ENCODE measurements around the gene SIK3.

Gene SIK3

GRCh38 chr11:116960930-116961329 is 137.3 kb downstream of the SIK3 start:
- H3K27me3 ChIP-seq (ENCODE audit: control insufficient read depth, insufficient read depth, low read length) = no peaks in the 10 kb centered on the region
- H3K36me3 ChIP-seq (ENCODE audit: control insufficient read depth, insufficient read depth, low read length) = no peaks in the 10 kb centered on the region
- H3K4me1 ChIP-seq (ENCODE audit: control insufficient read depth, insufficient read depth, low read length) = peaks cover 9% of the 10 kb centered on the region
- H3K9me3 ChIP-seq (ENCODE audit: control insufficient read depth, insufficient read depth, low read depth, low read length) = no peaks in the 10 kb centered on the region
- no peak overlapping the region for H3K27ac ChIP-seq (ENCODE audit: low read depth, low read length)
- H3K4me3 ChIP-seq (ENCODE audit: low read depth, low read length) = no peak overlapping the region
- no peak overlapping the region for H3K9ac ChIP-seq (ENCODE audit: low read length)

GRCh38 chr11:116958246-116958645 is 140.0 kb downstream of the SIK3 start:
- Histone ChIP-seq H3K27me3 (ENCODE audit: control insufficient read depth, insufficient read depth, low read length) (no peaks in the 10 kb centered on the region), H3K4me1 (ENCODE audit: control insufficient read depth, insufficient read depth, low read length) (peaks cover 12% of the 10 kb centered on the region), H3K36me3 (ENCODE audit: control insufficient read depth, insufficient read depth, low read length) (peaks cover 5% of the 10 kb centered on the region), H3K4me3 (ENCODE audit: low read depth, low read length) (no peak overlapping the region), H3K9ac (ENCODE audit: low read length) (no peak overlapping the region), H3K27ac (ENCODE audit: low read depth, low read length) (no peak overlapping the region), H3K9me3 (ENCODE audit: control insufficient read depth, insufficient read depth, low read depth, low read length) (no peaks in the 10 kb centered on the region)

GRCh38 chr11:116955949-116956348 is 142.3 kb downstream of the SIK3 start:
- Histone ChIP-seq H3K9me3 (ENCODE audit: control insufficient read depth, insufficient read depth, low read depth, low read length) (no peaks in the 10 kb centered on the region), H3K4me1 (ENCODE audit: control insufficient read depth, insufficient read depth, low read length) (peaks cover 6% of the 10 kb centered on the region), H3K4me3 (ENCODE audit: low read depth, low read length) (no peak overlapping the region), H3K9ac (ENCODE audit: low read length) (no peak overlapping the region), H3K27me3 (ENCODE audit: control insufficient read depth, insufficient read depth, low read length) (no peaks in the 10 kb centered on the region), H3K36me3 (ENCODE audit: control insufficient read depth, insufficient read depth, low read length) (peaks cover 5% of the 10 kb centered on the region), H3K27ac (ENCODE audit: low read depth, low read length) (no peak overlapping the region)

GRCh38 chr11:116955548-116955947 is 142.7 kb downstream of the SIK3 start:
- H3K27me3 ChIP-seq (ENCODE audit: control insufficient read depth, insufficient read depth, low read length) = no peaks in the 10 kb centered on the region
- peaks cover 5% of the 10 kb centered on the region for H3K36me3 ChIP-seq (ENCODE audit: control insufficient read depth, insufficient read depth, low read length)
- no peaks in the 10 kb centered on the region for H3K9me3 ChIP-seq (ENCODE audit: control insufficient read depth, insufficient read depth, low read depth, low read length)
- no peak overlapping the region for H3K9ac ChIP-seq (ENCODE audit: low read length)
- H3K27ac ChIP-seq (ENCODE audit: low read depth, low read length) = no peak overlapping the region
- H3K4me3 ChIP-seq (ENCODE audit: low read depth, low read length) = no peak overlapping the region
- H3K4me1 ChIP-seq (ENCODE audit: control insufficient read depth, insufficient read depth, low read length) = peaks cover 6% of the 10 kb centered on the region

GRCh38 chr11:116953530-116954285 is 144.5 kb downstream of the SIK3 start:
- no peak overlapping the region for H3K9ac ChIP-seq (ENCODE audit: low read length)
- H3K27ac ChIP-seq (ENCODE audit: low read depth, low read length) = no peak overlapping the region
- H3K27me3 ChIP-seq (ENCODE audit: control insufficient read depth, insufficient read depth, low read length) = no peaks in the 10 kb centered on the region
- peaks cover 21% of the 10 kb centered on the region for H3K4me1 ChIP-seq (ENCODE audit: control insufficient read depth, insufficient read depth, low read length)
- H3K4me3 ChIP-seq (ENCODE audit: low read depth, low read length) = no peak overlapping the region
- peaks cover 5% of the 10 kb centered on the region for H3K36me3 ChIP-seq (ENCODE audit: control insufficient read depth, insufficient read depth, low read length)
- H3K9me3 ChIP-seq (ENCODE audit: control insufficient read depth, insufficient read depth, low read depth, low read length) = no peaks in the 10 kb centered on the region

GRCh38 chr11:116951762-116952161 is 146.5 kb downstream of the SIK3 start:
- H3K9ac ChIP-seq (ENCODE audit: low read length) = no peak overlapping the region
- H3K4me1 ChIP-seq (ENCODE audit: control insufficient read depth, insufficient read depth, low read length) = peaks cover 21% of the 10 kb centered on the region
- H3K27me3 ChIP-seq (ENCODE audit: control insufficient read depth, insufficient read depth, low read length) = no peaks in the 10 kb centered on the region
- no peak overlapping the region for H3K27ac ChIP-seq (ENCODE audit: low read depth, low read length)
- H3K9me3 ChIP-seq (ENCODE audit: control insufficient read depth, insufficient read depth, low read depth, low read length) = no peaks in the 10 kb centered on the region
- no peak overlapping the region for H3K4me3 ChIP-seq (ENCODE audit: low read depth, low read length)
- peaks cover 5% of the 10 kb centered on the region for H3K36me3 ChIP-seq (ENCODE audit: control insufficient read depth, insufficient read depth, low read length)

- H3K36me3 ChIP-seq (ENCODE audit: control insufficient read depth, insufficient read depth, low read length) = peaks cover 5% of the 10 kb centered on the region; the same call in 1 of the 2 replicates
- H3K27me3 ChIP-seq (ENCODE audit: control insufficient read depth, insufficient read depth, low read length) = no peaks in the 10 kb centered on the region
- H3K27ac ChIP-seq (ENCODE audit: low read depth, low read length) = no peak overlapping the region
- H3K4me3 ChIP-seq (ENCODE audit: low read depth, low read length) = no peak overlapping the region
- no peak overlapping the region for H3K9ac ChIP-seq (ENCODE audit: low read length)
- H3K9me3 ChIP-seq (ENCODE audit: control insufficient read depth, insufficient read depth, low read depth, low read length) = no peaks in the 10 kb centered on the region
- H3K4me1 ChIP-seq (ENCODE audit: control insufficient read depth, insufficient read depth, low read length) = peaks cover 15% of the 10 kb centered on the region; the same call in 1 of the 2 replicates
Measured at GRCh38 chr11:116950210-116950609, 148.0 kb downstream of the SIK3 start.

GRCh38 chr11:116948391-116948790 is 149.8 kb downstream of the SIK3 start:
- peaks cover 15% of the 10 kb centered on the region; the same call in 1 of the 2 replicates for H3K4me1 ChIP-seq (ENCODE audit: control insufficient read depth, insufficient read depth, low read length)
- H3K27me3 ChIP-seq (ENCODE audit: control insufficient read depth, insufficient read depth, low read length) = no peaks in the 10 kb centered on the region
- H3K4me3 ChIP-seq (ENCODE audit: low read depth, low read length) = no peak overlapping the region
- no peaks in the 10 kb centered on the region for H3K9me3 ChIP-seq (ENCODE audit: control insufficient read depth, insufficient read depth, low read depth, low read length)
- H3K36me3 ChIP-seq (ENCODE audit: control insufficient read depth, insufficient read depth, low read length) = no peaks in the 10 kb centered on the region; the same call in 1 of the 2 replicates
- no peak overlapping the region for H3K27ac ChIP-seq (ENCODE audit: low read depth, low read length)
- no peak overlapping the region for H3K9ac ChIP-seq (ENCODE audit: low read length)

- no peaks in the 10 kb centered on the region for H3K9me3 ChIP-seq (ENCODE audit: control insufficient read depth, insufficient read depth, low read depth, low read length)
- H3K36me3 ChIP-seq (ENCODE audit: control insufficient read depth, insufficient read depth, low read length) = no peaks in the 10 kb centered on the region; the same call in 1 of the 2 replicates
- H3K27me3 ChIP-seq (ENCODE audit: control insufficient read depth, insufficient read depth, low read length) = no peaks in the 10 kb centered on the region
- H3K9ac ChIP-seq (ENCODE audit: low read length) = no peak overlapping the region
- no peak overlapping the region for H3K4me3 ChIP-seq (ENCODE audit: low read depth, low read length)
- peaks cover 15% of the 10 kb centered on the region; the same call in 1 of the 2 replicates for H3K4me1 ChIP-seq (ENCODE audit: control insufficient read depth, insufficient read depth, low read length)
- H3K27ac ChIP-seq (ENCODE audit: low read depth, low read length) = no peak overlapping the region
Measured at GRCh38 chr11:116946414-116946813, 151.8 kb downstream of the SIK3 start.

GRCh38 chr11:116939499-116939898 is 158.7 kb downstream of the SIK3 start:
- no peak overlapping the region for H3K4me3 ChIP-seq (ENCODE audit: low read depth, low read length)
- no peak overlapping the region for H3K27ac ChIP-seq (ENCODE audit: low read depth, low read length)
- no peaks in the 10 kb centered on the region for H3K9me3 ChIP-seq (ENCODE audit: control insufficient read depth, insufficient read depth, low read depth, low read length)

GRCh38 chr11:116938471-116939070 is 159.7 kb downstream of the SIK3 start:
- no peaks in the 10 kb centered on the region for H3K4me1 ChIP-seq (ENCODE audit: control insufficient read depth, insufficient read depth, low read length)
- H3K9ac ChIP-seq (ENCODE audit: low read length) = no peak overlapping the region
- no peak overlapping the region for H3K27ac ChIP-seq (ENCODE audit: low read depth, low read length)
- H3K36me3 ChIP-seq (ENCODE audit: control insufficient read depth, insufficient read depth, low read length) = 0 out of 2 replicates have a peak, but pooled peaks cover 3% of the 10 kb centered on the region
- no peak overlapping the region for H3K4me3 ChIP-seq (ENCODE audit: low read depth, low read length)
- no peaks in the 10 kb centered on the region for H3K27me3 ChIP-seq (ENCODE audit: control insufficient read depth, insufficient read depth, low read length)
- H3K9me3 ChIP-seq (ENCODE audit: control insufficient read depth, insufficient read depth, low read depth, low read length) = no peaks in the 10 kb centered on the region

More at GRCh38 chr11:116939499-116939898, 158.7 kb downstream of the SIK3 start:
- no peak overlapping the region for H3K9ac ChIP-seq (ENCODE audit: low read length)
- H3K36me3 ChIP-seq (ENCODE audit: control insufficient read depth, insufficient read depth, low read length) = 0 out of 2 replicates have a peak, but pooled peaks cover 3% of the 10 kb centered on the region
- H3K27me3 ChIP-seq (ENCODE audit: control insufficient read depth, insufficient read depth, low read length) = no peaks in the 10 kb centered on the region
- no peaks in the 10 kb centered on the region for H3K4me1 ChIP-seq (ENCODE audit: control insufficient read depth, insufficient read depth, low read length)
